ENCODE measurements around the gene ELANE. TPM values are rescaled to one million over a fixed set of nuclear protein-coding genes. Genes with fewer than 3 reads are reported as not detected.

Gene ELANE
- total and polyA plus RNA-seq, 9 of the 15 experiments (the other 6 are each of a cell fraction or from before 2014, with no cell fraction given) = not detected

GRCh38 chr19:814152-815078 is 37.7 kb upstream of the ELANE start:
- BruUV-seq (replicated peaks) = no TSS peak
- DNase-seq (ENCODE audit: extremely low read depth in 1 of 4, low spot score in 3 of 4) = no peak
- Histone ChIP-seq H4K20me1 (replicated peaks; ENCODE audit: control insufficient read depth, insufficient read depth, low read length) (no peaks in the 10 kb centered on the region), H3K9ac (ENCODE audit: insufficient read depth in 1 of 2, low read depth in 2 of 2, low read length in 2 of 2) (no peak overlapping the region), H3K36me3 (ENCODE audit: control insufficient read depth, insufficient read depth, low read length) (peaks cover 57% of the 10 kb centered on the region), H3K27me3 (ENCODE audit: control insufficient read depth in 2 of 2, insufficient read depth in 2 of 2, low read length in 2 of 2) (no peaks in the 10 kb centered on the region), H3K27ac (ENCODE audit: extremely low read depth, low read depth, low read length) (no peak overlapping the region), H3K4me1 (replicated peaks in 1 of 2; ENCODE audit: control insufficient read depth in 2 of 2, insufficient read depth in 2 of 2, low read length in 2 of 2) (peaks cover 0 to 42% of the 10 kb centered on the region in 2 experiments; a peak in 2 of 5 replicates), H3K79me2 (ENCODE audit: control insufficient read depth, insufficient read depth, low read length) (peaks cover 5% of the 10 kb centered on the region), H3K9me3 (replicated peaks; ENCODE audit: control insufficient read depth, insufficient read depth, low read depth, low read length) (peaks cover 3% of the 10 kb centered on the region), H3K9me1 (ENCODE audit: control insufficient read depth, insufficient read depth, low read length) (no peaks in the 10 kb centered on the region), H2AFZ (ENCODE audit: low read depth, low read length) (no peak overlapping the region), H3K4me3 (no peak overlapping the region), H3K4me2 (ENCODE audit: insufficient read depth, low read length) (no peak overlapping the region)
- no peak for ATAC-seq
- 96% methylated on average over 35 of the region's 49 CpGs for WGBS (ENCODE audit: insufficient coverage, low coverage, missing lambda C conversion rate)
- FAIRE-seq = no peak
- ChIA-PET CTCF (ENCODE audit: low intra/inter-chr PET ratio) (no interaction called here), POLR2A (interaction anchor here (0.6 to 2.2 kb wide), 5 partner anchors 10 to 46 kb away, joined by 3 to 11 read pairs (median 5); partner anchors contain the start of gene PTBP1)
- in situ Hi-C loops (cut with MboI) = no loop called here
- TF ChIP-seq RBFOX2 (IDR thresholded peaks at IDR 0.05; ENCODE audit: low read depth, low read length) (peak; percentile 43), PCBP1 (IDR thresholded peaks at IDR 0.05; ENCODE audit: low read depth, low read length, poor library complexity, severe bottlenecking) (peak; percentile 40), POLR2G (IDR thresholded peaks at IDR 0.05; ENCODE audit: low read depth, low read length) (peak; percentile 70), POLR2B (IDR thresholded peaks at IDR 0.05; ENCODE audit: low read depth, partially characterized antibody) (peak; percentile 10), POLR2AphosphoS2 (IDR thresholded peaks at IDR 0.05; ENCODE audit: low read length) (peak; percentile 44), ETV6 (IDR thresholded peaks at IDR 0.05; ENCODE audit: borderline replicate concordance in 1 of 2, low read depth in 2 of 2, low read length in 1 of 2) (no peak), ETV6 (CRISPR knock-in tag; IDR thresholded peaks at IDR 0.05; ENCODE audit: borderline replicate concordance) (no peak), POLR2A (conservative IDR thresholded peaks at IDR 0.05) (0 out of 2 replicates have a peak, but pooled peaks have one; percentile 33), SUPT5H (IDR thresholded peaks at IDR 0.05) (0 out of 2 replicates have a peak, but pooled peaks have one; percentile 39), RBM22 (IDR thresholded peaks at IDR 0.05; ENCODE audit: low read depth, low read length, poor library complexity, severe bottlenecking) (peak; percentile 91), HNRNPL (IDR thresholded peaks at IDR 0.05; ENCODE audit: low read depth, low read length) (peak; percentile 41; the same call in 1 of the 2 replicates), PRMT5 (CRISPR knock-in tag; IDR thresholded peaks at IDR 0.05) (no peak), PRPF4 (IDR thresholded peaks at IDR 0.05; ENCODE audit: insufficient read depth, low read depth, low read length, poor library complexity, severe bottlenecking) (peak; percentile 30), ZBTB33 (CRISPR knock-in tag; IDR thresholded peaks at IDR 0.05) (0 out of 2 replicates have a peak, but pooled peaks have one; percentile 48), GTF2A2 (tag; IDR thresholded peaks at IDR 0.05) (no peak)
- intact Hi-C loops (cut with micrococcal nuclease) = no loop called here
